ENCODE data around the gene ASB16.

ASB16 gene

DNA sequence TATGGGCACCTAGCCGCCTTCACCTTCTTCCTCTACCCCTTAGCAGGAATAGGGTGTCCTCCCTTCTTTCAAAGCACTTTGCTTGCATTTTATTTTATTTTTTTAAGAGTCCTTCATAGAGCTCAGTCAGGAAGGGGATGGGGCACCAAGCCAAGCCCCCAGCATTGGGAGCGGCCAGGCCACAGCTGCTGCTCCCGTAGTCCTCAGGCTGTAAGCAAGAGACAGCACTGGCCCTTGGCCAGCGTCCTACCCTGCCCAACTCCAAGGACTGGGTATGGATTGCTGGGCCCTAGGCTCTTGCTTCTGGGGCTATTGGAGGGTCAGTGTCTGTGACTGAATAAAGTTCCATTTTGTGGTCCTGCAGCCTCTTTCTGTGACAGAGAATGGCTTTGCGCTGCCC, 20.9 kb downstream of the ASB16 start:
- DNase-seq = no peak

- DNase-seq = no peak
Measured at GRCh38 chr17:44191941-44192496, 21.5 kb downstream of the ASB16 start.

DNA sequence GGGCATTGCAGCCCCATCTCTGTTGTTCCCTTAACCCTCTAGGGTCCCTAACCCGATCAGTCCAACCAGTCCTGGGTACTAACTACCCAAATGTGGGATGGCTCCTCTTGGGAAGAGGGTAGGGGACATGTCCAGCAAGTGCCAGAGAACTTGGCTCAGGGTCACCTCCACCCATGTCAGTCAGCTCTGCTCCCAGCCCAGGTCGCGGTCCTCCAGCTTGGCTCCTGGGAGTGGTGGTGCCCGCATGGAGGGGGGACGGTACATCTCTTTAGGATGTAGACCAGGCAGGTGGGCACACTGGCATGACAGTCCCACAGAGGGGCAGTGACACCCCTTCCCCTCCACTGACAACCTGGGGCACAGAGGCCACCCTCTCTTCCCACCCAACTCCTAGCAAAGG, 22.2 kb downstream of the ASB16 start:
- no peak for DNase-seq

- DNase-seq = no peak
Measured at GRCh38 chr17:44193326-44194084, 23.0 kb downstream of the ASB16 start.

DNA sequence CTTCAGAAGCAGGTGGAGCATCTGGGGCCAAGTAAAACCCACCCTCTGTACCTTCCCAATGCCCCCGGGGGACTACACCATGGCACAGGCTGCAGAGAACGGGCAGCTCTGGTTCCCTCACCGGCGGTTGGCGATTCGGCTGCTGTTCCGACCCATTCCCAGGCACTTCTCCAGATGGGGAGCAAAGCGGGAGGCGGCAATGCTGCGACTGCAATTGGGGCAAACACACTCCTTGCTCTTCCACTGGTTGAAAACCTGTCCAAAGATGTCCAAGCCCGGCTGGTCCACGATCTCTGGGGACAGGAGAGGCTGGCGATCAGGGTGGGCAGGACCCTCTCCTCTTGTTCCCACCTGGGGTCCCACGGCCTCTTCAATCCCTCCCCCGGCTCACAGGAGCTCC, 26.6 kb downstream of the ASB16 start:
- DNase-seq = no peak

GRCh38 chr17:44197980-44198720, 27.6 kb downstream of the ASB16 start:
- DNase-seq = no peak

GRCh38 chr17:44198721-44199552, 28.4 kb downstream of the ASB16 start:
- no peak for DNase-seq

GRCh38 chr17:44199553-44200477, 29.3 kb downstream of the ASB16 start, which contains the start of gene ATXN7L3:
TSS of gene ATXN7L3 (minus strand) at chr17:44199884. CDS start at chr17:44198070, 1,814 bp downstream.
- peak; percentile 40 to 78 for DNase-seq

- no peak for DNase-seq
Measured at GRCh38 chr17:44200478-44201155, 30.1 kb downstream of the ASB16 start.

- no peak for DNase-seq
Measured at GRCh38 chr17:44202756-44203155, 32.3 kb downstream of the ASB16 start.

DNA sequence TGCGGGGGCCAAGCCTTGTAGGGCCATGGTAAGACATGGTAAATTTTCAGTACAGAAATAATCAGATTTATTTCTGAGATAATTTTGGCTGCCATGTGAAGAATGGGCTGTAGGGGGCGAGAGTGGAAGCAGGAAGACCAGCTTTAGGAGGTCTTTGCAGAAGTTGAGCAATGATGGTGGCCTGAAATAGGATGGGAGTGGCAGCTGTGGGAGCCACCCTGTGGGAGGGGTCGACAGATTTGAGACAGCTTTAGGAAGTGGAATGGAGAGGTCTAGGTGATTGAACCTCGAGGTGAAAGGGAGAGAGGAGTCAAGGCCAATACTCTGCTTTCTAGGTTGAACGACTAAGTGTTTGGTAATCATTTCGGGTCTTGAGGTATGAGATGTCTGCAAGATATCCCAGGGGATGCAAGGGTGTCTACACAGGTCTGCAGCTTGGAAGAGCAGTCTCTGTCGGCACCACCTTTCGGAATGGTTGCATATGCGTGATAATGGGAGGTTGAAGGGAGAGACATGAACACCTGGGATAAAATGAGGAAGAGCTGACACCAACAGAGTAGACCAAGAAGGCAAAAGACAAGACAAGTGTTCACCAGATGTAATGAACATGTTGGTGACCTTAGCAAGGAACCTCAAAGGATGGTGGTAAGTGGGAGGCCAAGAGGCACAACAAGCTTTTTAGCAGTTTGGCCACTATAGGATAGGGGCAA, 33.4 kb downstream of the ASB16 start:
- DNase-seq = no peak

DNA sequence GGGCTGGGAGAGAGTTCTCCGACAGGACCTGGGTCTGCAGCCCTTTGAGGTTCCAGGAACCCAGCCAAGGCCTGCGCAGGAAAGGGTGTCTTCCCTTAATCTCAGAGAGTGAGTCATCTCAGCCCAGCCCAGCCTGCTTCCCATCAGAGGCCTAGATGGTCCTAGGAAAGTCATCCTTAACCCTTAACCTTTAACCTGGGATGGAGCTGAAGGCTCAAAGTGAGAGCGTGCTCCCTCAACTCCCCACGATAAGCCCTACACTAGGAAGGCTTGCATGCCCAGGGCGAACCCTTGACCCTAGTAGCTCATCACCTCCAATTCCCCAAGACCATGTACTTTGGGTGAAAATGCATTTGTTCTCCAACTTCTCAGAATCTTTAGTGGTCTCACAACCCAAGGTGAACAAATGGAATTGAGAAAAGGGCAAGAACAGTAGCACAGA, 34.0 kb downstream of the ASB16 start:
- DNase-seq = no peak

- DNase-seq = no peak
Measured at GRCh38 chr17:44205962-44206824, 35.7 kb downstream of the ASB16 start.

GRCh38 chr17:44206825-44207155, 36.3 kb downstream of the ASB16 start:
- no peak for DNase-seq

- DNase-seq = no peak
Measured at GRCh38 chr17:44207319-44207718, 36.8 kb downstream of the ASB16 start.

DNA sequence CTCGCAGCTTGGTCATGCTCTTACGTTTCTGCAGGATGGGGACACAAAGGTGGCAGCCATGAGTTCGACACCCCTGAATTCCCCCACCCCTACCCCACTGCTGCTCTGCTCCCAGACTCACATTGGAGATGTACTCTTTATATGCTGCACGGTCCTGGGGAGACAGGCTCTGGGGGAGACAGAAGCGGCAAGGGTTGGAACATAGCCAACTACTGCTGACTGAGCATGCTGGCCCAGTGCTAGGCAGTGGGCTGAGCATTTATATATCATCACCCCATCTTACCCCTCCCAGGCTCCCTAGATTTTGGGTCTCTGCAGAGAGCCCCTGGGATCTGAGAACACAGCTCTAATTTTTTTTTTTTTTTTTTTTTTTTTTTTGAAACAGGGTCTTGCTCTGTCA, 37.2 kb downstream of the ASB16 start:
- DNase-seq = no peak

- DNase-seq = no peak
Measured at GRCh38 chr17:44209786-44210341, 39.4 kb downstream of the ASB16 start.

GRCh38 chr17:44210342-44211192, 40.1 kb downstream of the ASB16 start:
- DNase-seq = peak in 1 of 2 experiments; percentile 38

All from cerebellar nuclear complex (tissue), 1 donor.